GM19035 (cell line): ENCODE data around the gene PCSK1N.
"Not testable (repeated sequence)": the region's sequence is repeated elsewhere in the genome, so short reads cannot be mapped to it uniquely, and the experiment has no call there.

Source experiments
- ATAC-seq: cut with Tn5 transposase; IDR thresholded peaks from one replicate; pipeline ENCODE4 v1.9.1; 2021; ENCODE audit not compliant: unreplicated experiment

Gene PCSK1N, protein sequence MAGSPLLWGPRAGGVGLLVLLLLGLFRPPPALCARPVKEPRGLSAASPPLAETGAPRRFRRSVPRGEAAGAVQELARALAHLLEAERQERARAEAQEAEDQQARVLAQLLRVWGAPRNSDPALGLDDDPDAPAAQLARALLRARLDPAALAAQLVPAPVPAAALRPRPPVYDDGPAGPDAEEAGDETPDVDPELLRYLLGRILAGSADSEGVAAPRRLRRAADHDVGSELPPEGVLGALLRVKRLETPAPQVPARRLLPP

DNA sequence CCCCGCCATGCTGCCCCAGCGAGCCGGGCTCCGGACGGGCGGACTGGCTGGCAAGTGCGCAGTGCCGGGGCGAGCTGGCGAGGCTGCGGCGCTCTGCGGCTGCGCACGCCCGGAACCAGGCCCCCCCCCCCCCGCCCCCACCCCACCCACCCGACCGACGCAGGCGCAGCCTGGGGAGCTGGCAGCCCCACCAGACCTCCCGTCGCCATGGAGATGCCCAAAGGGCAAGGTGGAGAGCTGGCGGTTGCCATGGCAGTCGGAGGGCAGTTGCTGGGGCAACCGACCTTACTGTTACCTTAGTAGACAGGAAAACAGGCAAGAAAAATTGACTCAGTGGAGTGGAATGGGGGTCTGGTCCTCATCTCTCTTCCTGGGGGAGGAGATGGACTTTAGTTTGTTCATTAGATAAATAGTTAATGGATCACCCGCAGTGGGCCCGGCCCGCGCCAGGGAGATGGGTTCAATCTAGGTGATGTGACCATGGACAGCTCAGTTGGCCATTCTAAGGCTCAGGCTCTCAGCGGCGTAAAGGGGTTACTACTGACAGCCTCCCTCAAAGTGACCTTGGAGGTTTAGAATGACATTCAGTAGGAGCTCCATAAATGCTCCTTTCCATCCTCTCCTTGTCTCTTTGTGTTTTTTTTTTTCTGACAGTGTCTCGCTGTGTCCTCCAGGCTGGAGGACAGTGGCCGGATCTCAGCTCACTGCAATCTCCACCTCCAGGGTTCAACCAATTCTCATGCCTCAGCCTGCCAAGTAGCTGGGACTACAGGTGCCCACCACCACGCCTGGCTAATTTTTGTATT lies at the start of gene PCSK1N:
Gene PCSK1N, minus strand, starts transcription at position 87 of the 806 bp plus-strand sequence. Its CDS starts 78 bp downstream, at position 9.
- ATAC-seq, result no peak

DNA sequence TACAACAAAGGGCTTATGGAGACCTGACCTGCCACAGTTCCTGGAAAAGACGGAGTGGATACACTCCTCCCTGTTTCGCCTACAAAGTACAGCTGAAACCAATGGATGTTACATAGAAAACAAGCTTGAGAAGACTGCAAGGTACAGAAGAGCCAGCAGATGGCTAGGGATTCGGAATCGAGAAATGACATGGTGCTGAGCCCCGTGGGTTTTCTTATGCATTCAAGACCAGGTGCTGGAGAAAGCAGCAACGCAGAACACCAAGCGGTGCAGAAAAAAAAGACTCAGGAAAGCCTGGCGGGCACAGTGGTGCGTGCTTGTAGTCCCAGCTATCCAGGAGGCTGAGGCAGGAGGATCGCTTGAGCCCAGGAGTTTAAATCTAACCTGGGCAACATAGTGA lies 48.3 kb upstream of the PCSK1N start:
- ATAC-seq, result no peak

DNA sequence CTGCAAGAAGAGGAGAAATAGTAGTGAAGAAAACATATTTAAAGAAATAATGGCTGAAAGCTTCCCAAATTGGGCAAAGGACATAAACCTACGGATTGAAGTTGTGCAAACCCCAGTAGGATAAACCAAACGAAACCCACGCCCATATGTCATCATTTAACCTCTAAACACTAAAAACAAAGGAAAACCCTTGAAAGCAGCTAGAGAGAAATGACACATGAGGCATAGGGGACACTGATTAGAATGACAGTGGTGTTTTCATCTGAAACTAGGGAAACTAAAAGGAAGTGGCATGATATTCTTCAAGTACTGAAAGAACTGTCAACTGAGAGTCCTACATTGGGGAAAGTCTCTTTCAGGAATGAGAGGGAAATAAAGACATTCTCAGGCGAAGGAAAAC lies 41.5 kb upstream of the PCSK1N start:
- ATAC-seq, result not testable (repeated sequence)

DNA sequence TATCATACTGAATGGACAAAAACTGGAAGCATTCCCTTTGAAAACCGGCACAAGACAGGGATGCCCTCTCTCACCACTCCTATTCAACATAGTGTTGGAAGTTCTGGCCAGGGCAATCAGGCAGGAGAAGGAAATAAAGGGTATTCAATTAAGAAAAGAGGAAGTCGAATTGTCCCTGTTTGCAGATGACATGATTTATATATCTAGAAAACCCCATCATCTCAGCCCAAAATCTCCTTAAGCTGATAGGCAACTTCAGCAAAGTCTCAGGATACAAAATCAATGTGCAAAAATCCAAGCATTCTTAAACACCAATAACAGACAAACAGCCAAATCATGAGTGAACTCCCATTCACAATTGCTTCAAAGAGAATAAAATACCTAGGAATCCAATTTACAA lies 36.6 kb upstream of the PCSK1N start:
- ATAC-seq, result not testable (repeated sequence)

DNA sequence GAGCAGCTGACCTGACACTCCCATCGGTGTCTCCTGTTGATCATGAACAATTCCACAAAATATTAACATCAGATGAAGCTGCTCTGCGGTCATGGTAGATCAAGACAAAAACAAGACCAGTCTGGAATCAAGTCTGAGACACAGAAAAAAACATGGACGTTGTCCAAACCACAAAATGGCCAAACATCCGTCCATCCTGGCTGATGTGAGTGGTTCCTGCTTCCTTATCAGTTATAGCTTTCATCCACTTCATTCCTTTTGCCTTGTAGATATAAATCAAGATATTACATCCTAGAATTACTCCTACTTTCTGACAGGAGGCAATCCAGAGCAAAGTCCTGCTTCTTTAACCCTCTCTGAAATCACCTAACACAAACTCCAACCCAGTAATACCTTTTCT lies 28.8 kb upstream of the PCSK1N start:
- no peak for ATAC-seq

DNA sequence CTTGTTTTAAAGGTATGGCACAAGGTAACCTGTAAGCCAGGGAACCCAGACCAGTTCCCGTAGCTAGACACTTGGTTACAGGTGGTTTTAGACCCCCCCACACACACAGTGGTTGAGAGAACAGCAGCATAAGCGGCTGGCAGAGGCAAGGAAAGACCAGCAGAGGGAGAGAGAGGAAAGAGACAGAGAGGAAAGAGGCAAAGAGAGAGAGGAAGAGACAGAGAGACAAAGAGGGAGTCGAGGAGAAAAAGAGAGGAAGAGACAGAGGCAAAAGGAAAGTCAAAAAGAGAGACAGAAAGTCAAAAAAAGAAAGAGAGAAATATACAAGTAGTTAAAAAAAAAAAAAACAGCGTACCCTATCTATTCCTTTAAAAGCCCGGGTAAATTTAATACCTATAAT lies 19.5 kb upstream of the PCSK1N start:
- ATAC-seq, result no peak

DNA sequence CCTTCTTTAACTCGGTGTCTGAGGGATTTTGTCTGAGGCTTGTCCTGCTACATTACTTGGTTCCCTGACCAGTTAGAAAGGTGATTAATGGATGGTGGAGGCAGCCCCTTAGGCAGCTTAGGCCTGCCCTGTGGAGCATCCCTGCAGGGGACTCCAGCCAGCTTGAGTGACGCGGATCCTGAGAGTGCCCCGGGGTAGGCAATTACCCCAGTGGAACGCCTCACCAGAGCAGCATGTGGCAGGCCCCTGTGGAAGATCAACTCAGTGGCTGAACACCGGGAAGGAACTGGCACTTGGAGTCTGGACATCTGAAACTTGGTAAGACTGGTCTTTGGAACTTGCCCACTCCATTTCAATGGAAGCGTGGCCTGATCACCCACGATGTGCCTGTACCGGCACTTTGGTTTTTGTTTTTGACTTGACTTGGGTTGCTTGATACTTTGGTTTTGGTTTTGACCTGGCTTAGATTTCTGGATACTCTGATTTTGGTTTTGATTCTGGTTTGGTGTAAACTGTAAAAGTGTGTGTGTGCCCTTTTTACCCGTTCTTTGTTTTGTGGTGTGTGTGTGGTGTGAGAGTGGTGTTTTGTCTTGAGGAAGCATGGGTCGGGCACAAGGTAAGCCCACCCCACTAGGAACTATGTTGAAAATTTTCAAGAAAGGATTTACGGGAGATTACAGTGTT lies 18.9 kb upstream of the PCSK1N start:
- not testable (repeated sequence) for ATAC-seq

DNA sequence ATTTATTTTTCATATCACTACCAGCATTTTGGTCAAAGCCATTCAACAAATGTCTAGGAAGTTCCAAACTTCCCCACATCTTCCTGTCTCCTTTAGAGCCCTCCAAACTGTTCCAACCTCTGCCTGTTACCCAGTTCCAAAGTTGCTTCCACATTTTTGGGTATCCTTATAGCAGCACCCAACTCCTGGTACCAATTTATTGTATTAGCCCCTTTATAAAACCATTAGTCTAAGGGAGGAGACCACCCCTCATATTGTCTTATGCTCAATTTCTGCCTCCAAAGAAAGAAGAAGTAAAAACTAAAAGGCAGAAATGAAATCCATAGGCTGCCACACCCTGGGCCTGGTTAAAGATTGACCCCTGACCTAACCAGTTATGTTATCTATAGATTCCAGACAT lies 18.1 kb upstream of the PCSK1N start:
- not testable (repeated sequence) for ATAC-seq

DNA sequence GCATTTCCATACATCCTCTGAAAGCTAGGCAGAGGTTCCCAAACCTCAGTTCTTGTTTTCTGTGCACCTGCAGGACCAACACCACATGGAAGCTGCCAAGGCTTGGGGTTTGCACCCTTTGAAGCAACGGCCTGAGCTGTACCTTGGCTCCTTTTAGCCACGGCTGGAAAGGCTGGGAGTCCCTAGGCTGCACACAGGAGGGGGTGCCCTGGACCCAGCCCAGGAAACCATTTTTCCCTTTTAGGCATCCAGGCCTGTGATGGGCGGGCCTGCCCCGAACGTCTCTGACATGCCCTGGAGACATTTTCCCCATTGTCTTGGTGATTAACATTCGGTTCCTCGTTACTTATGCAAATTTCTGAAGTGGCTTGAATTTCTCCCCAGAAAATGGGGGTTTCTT lies 17.4 kb upstream of the PCSK1N start:
- ATAC-seq, result no peak

DNA sequence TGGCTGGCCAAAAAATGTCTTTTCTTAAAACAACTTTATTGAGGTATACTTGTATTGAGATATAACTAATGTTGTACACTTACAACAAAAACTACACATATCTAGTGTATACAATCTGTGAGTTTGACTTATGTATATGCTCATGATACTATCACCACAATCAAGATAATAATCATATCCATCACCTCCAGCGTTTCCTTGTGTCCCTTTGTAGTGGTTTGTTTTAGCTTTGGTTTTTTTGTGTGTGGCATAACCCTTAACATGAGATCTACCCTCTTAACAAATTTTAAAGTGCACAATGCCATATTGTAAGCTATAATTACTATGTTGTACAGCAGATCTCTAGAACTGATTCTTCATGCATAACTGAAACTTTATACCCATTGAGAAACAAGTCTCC lies 13.4 kb upstream of the PCSK1N start:
- no peak for ATAC-seq

DNA sequence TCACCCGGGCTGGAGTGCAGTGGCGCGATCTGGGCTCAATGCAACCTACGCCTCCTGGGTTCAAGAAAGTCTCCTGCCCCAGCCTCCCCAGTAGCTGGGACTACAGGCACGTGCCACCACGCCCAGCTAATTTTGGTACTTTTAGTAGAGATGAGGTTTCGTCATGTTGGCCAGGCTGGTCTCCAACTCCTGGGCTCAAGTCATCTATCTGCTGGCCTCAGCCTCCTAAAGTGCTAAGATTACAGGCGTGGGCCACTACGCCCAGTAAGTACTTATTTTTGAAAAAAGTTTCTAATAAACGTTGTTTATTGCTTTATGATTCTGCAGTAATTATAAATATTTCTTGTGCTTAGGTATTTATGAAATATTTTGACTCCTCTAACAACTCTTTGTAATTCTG lies 4.3 kb upstream of the PCSK1N start:
- ATAC-seq, result no peak

DNA sequence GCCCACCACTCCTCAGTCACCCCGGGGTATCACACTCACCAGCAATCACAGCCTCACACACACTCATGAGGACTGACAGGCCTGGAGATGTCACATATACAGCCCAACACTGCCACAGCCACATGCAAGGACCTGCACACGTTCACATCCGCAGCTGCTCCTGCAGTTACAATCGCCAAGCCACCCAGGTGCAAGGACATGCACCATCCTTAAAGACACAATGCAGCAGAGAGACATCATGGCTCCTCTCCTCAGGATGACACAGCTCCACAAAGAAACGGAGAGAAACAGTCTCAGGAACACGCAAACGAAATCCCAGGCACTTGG lies 1.1 kb downstream of the PCSK1N start:
- ATAC-seq, result no peak

DNA sequence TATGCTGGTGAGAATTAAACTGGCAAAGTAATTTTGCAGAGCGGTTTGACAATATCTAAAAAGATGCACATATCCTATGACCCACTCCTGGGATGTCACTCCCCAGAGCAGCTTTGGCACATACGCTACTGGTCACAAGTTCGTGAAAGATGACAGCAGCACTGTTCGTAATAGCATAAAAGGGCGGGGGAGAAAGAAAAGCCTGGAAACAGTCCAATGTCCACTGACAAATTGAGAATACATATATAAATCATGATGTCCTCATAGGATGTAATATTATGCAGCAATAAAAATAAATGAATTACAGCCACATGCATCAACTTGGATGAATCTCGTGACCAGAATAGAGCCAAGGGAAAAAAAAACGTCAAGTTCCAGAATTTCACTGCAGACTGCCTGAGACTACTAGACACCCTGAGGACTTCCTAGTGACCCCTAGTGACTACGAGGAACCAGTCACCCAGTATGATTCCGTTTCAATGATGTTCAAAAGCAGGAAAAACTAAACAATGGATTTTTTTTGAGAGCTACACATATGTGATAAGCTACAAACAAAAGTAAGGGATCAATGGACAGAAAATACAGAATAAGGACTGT lies 1.8 kb downstream of the PCSK1N start:
- ATAC-seq, result no peak

DNA sequence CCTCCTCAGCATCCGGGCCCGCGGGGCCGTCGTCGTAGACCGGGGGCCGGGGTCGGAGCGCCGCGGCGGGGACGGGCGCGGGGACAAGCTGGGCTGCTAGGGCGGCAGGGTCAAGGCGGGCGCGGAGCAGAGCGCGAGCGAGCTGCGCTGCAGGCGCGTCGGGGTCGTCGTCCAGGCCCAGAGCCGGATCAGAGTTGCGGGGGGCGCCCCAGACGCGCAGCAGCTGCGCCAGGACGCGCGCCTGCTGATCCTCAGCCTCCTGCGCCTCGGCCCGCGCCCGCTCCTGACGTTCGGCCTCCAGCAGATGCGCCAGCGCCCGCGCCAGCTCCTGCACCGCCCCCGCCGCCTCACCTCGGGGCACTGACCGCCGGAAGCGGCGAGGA lies 3.5 kb downstream of the PCSK1N start:
- ATAC-seq, result no peak

DNA sequence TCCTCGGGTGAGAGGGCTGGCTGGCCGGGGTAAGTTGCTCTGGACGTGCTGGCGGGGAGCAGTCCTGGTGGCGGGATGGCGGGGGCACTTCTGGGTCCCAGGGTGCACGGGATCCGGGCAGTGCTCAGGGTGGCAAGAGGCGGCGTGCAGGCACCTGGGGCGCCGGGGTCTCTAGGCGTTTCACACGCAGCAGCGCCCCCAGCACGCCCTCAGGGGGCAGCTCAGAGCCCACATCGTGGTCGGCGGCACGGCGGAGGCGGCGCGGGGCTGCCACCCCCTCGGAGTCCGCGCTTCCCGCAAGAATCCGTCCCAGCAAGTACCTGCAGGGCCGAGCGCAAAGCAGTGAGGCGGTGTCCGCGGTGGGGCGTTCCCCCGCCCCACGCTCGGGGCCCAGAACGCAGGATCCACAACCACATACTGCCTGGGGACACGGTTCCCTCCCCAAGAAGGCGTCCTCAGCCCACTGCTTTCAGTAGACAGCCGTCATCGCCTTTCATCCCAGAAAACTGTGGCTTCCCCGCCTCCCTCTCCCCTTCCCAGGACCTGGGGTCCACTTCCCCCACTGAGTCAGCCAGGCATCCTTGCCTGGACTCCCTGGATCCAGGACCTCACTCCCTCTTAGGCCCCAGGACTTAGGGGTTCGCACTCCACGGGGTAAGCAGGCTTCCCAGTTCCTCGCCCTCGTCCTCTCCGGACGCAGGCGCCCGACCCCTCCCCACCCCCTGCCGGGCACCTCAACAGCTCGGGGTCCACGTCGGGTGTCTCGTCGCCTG lies 4.1 kb downstream of the PCSK1N start:
- no peak for ATAC-seq

DNA sequence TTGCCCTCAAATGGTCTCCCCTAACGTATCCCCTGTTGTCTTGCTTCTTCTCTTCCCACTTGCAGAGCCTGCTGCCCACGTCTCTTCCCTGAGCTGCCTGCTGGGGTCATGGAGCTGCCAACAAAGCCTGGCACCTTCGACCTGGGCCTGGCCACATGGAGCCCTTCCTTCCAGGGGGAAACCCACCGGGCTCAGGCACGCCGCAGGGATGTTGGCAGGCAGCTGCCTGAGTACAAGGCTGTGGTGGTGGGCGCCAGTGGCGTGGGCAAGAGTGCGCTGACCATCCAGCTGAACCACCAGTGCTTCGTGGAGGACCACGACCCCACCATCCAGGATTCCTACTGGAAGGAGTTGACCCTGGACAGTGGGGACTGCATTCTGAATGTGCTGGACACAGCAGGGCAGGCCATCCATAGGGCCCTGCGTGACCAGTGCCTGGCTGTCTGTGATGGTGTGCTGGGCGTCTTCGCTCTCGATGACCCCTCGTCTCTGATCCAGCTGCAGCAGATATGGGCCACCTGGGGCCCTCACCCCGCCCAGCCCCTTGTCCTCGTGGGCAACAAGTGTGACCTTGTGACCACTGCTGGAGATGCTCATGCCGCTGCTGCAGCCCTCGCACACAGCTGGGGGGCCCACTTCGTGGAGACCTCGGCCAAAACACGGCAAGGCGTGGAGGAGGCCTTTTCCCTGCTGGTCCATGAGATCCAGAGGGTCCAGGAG lies 6.2 kb downstream of the PCSK1N start:
- no peak for ATAC-seq

DNA sequence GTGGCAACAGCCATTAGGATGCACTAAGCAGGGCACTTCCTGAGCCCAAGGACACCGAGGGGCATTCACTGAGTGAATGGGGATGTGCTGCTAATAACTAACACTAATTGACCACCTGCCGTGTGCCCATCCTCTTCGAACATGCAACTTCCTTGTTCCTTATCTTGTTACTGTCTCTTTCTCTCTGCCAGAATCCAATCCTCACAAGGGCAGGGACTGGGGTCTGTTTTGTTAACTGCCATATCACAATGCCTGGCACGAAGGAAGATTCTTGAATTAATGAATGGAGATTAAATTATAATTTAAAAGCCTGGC lies 7.8 kb downstream of the PCSK1N start:
- ATAC-seq, result no peak

DNA sequence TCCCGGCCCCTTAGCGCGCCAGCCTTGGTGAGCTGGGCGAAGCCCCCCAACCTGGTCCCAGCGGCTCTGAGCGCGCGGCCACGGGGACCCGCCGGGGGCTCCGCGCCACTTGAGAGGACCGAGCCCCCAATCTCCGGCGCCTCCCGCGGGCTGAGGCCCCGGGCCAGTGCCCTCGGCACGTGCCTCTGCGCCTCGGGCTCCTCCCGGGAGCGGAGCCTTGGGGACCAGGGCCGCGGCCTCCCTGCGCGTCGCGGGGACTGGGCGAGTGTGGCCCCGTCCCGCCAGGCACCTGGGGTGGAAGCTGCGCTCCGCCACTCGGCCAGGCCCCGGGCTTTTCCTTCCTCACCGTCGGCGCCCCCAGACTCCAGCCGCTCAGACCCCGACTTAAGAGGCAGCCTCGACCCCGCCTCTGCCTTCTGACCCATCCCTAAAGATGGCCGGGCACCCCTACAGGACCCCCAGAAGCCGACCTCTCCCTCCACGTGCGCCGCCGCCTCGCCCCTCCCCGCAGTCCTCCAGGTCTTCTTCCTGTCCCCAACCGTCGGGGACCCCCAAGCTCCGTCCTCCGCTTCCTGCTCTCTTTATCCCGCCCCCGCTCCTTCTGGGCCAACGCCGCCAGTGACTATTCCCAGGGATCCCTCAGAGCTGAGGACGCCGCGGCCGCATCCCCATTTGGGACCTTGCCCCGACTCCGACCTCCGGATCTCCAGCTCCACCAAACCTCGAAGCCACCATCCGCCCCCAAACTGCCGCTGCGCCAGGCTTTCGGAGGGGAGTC lies 8.3 kb downstream of the PCSK1N start:
- ATAC-seq, result no peak

DNA sequence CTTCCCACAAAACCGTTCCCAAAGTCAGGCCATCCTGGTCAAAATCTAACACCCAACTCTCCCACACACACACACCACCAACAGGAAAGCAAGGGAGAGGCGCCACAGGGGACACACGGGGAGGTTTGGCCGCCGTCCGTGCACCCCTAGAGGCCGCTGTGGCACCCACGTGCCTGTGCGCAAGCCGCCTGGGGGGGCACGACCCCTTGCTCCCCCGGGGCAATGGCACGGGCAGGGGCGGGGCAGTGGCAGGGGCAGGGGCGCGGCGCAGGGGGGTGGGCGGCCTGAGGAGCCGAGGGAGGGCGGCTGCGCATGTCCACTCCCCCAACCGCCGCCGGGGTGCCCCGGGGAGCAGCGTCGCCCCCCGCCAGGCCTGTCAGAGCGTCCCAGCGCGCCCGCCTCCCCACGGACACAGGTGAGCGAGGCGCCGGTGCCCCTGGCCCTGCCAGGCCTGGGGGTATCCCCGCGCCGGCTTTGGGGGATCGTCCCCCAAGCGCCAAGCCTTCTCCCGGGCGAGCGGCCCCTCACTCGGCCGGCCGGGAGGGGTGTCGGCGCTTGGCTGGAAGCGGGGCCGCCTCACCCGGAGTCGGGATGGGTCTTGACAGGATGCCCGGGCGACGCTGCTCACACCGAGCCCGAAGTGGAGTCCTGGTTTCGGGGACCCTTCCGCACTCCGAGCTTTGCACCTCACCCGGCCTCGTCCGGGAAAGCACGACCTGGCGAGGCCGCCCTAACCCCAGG lies 9.1 kb downstream of the PCSK1N start, which contains the start of gene ERAS:
Gene ERAS, plus strand, starts transcription at position 379 of the 741 bp plus-strand sequence. CDS start 2,611 bp downstream, outside the sequence.
- ATAC-seq, result no peak
